Stomach (tissue), 9 donors: ENCODE results near the gene PGLYRP1. TPM values are rescaled to one million over a fixed set of nuclear protein-coding genes. Genes with fewer than 3 reads are reported as not detected.
A peak's percentile ranks its signal among the peaks of the same experiment; 100 is the strongest.

ENCODE experiments used
- DNase-seq, 2 donors: peaks; one replicate each; pipeline versions ENCODE4 v3.0.0 to v3.0.0-alpha.2; 2013 to 2019
- H3K27ac ChIP-seq, 5 donors: fragments of 200-600 bp in 4 of 5; sonication (generic) in 4 of 5; one replicate each; pipeline ENCODE4 v1.5.1; 2013 to 2019; ENCODE audit warnings: mild to moderate bottlenecking in 1 of 5, moderate library complexity in 1 of 5
- H3K27me3 ChIP-seq, 3 donors: fragments of 200-600 bp; sonication (generic); one replicate each; pipeline ENCODE4 v1.5.1; 2017 to 2019; ENCODE audit warnings: mixed run types in 1 of 3
- H3K36me3 ChIP-seq, 4 donors: fragments of 200-600 bp; sonication (generic); 1 replicate in 3 of 4; 2 replicates in 1 of 4; pipeline ENCODE4 v1.5.1; 2016 to 2019
- H3K4me1 ChIP-seq, 4 donors: fragments of 200-600 bp; sonication (generic); one replicate each; pipeline ENCODE4 v1.5.1; 2016 to 2019
- H3K4me3 ChIP-seq, 4 donors: fragments of 200-600 bp; sonication (generic) in 3 of 4; one replicate each; pipeline ENCODE4 v1.5.1; 2016 to 2019; ENCODE audit warnings: mild to moderate bottlenecking in 1 of 4
- H3K9me3 ChIP-seq, 4 donors: fragments of 200-600 bp; sonication (generic); one replicate each; pipeline ENCODE4 v1.5.1; 2016 to 2019
- CTCF ChIP-seq, 7 experiments: fragments of 450-650 bp in 4 of 7; fragments of 200-600 bp in 3 of 7; sonication (generic) in 3 of 7; IDR thresholded peaks; one replicate each; pipeline ENCODE4 v1.5.1; 2016 to 2019; ENCODE audit warnings: antibody characterized with exemption in 7 of 7, control low read depth in 2 of 7, mild to moderate bottlenecking in 1 of 7
- EP300 ChIP-seq: sonication (generic); formaldehyde crosslinking; IDR thresholded peaks from one replicate; pipeline ENCODE4 v1.6.1; 2017; ENCODE audit warnings: antibody characterized with exemption
- POLR2A ChIP-seq, 4 donors: fragments of 450-650 bp; IDR thresholded peaks; one replicate each; pipeline ENCODE4 v1.6.1; 2016; ENCODE audit warnings: antibody characterized with exemption in 4 of 4, control low read depth in 2 of 4, mild to moderate bottlenecking in 1 of 4, moderate library complexity in 1 of 4
- POLR2AphosphoS5 ChIP-seq, 3 donors: sonication (generic); formaldehyde crosslinking; IDR thresholded peaks; one replicate each; pipeline ENCODE4 v1.6.1; 2016; ENCODE audit warnings: antibody characterized with exemption in 3 of 3
- WGBS, 5 donors: extraction: QIAGEN DNeasy Blood & Tissue Kit in 3 of 5; methylation state at CpG; one replicate each; pipeline versions ENCODE4 v1.1.5 to v1.1.7; 2013 to 2018; 5-methylcytosine and 5-hydroxymethylcytosine counted together
- intact Hi-C: fragments of 100-400 bp; cut with DNase I; formaldehyde crosslinking; loops from one replicate; pipeline ENCODE4 v1.15.1; 2023; ENCODE audit warnings: low total_unique reads
- polyA plus RNA-seq, 3 donors: library from polyadenylated mRNA; stranded (reverse); fragments of 200-250 nt; gene quantifications; one replicate each; pipeline ENCODE4 v1.2.3, GENCODE V29; 2013
- total RNA-seq, 5 donors: library from RNA; depleted of rRNA; stranded (reverse); fragments of >200 nt; gene quantifications; one replicate each; pipeline versions ENCODE4 v1.1.0 to v1.2.3, GENCODE V29; 2014 to 2016
- donor health status: healthy with polysubstance abuse.
- donor health status: Bipolar disorder and iron deficiency.
- donor health status: healthy.

PGLYRP1 gene
- total and polyA plus RNA-seq, 8 donors = 0.56 to 3.5 TPM; not detected in 6

GRCh38 chr19:45976178-45976577, 46.7 kb downstream of the PGLYRP1 start:
- Histone ChIP-seq H3K4me3 (no peak overlapping the region), H3K27me3 (peaks cover 13 to 77% (median 51%) of the 10 kb centered on the region in 3 donors), H3K36me3 (no peaks in the 10 kb centered on the region), H3K9me3 (peaks cover 0 to 4% (median 0%) of the 10 kb centered on the region in 4 donors), H3K27ac (no peak overlapping the region), H3K4me1 (peaks cover 0 to 20% (median 9%) of the 10 kb centered on the region in 4 donors)
- WGBS, 5 donors = 36 to 69% (median 43%) methylated on average over 4 to 14 of the region's 14 CpGs
- TF ChIP-seq POLR2AphosphoS5 (IDR thresholded peaks at IDR 0.05) (no peak), EP300 (no peak), CTCF (IDR thresholded peaks at IDR 0.05) (no peak), POLR2A (IDR thresholded peaks at IDR 0.05) (no peak)
- peak in 1 of 2 donors; percentile 65 for DNase-seq
- intact Hi-C loops = no loop called here

GRCh38 chr19:45975306-45976070, 47.4 kb downstream of the PGLYRP1 start:
- Histone ChIP-seq H3K9me3 (peaks cover 0 to 4% (median 0%) of the 10 kb centered on the region in 4 donors), H3K36me3 (no peaks in the 10 kb centered on the region), H3K27me3 (peaks cover 13 to 83% (median 54%) of the 10 kb centered on the region in 3 donors), H3K4me3 (no peak overlapping the region), H3K27ac (no peak overlapping the region), H3K4me1 (peaks cover 0 to 20% (median 9%) of the 10 kb centered on the region in 4 donors)
- no peak for DNase-seq
- 60 to 71% (median 68%) methylated on average over 11 of the region's 11 CpGs for WGBS, 5 donors
- TF ChIP-seq CTCF (IDR thresholded peaks at IDR 0.05) (no peak), EP300 (no peak), POLR2A (IDR thresholded peaks at IDR 0.05) (no peak), POLR2AphosphoS5 (IDR thresholded peaks at IDR 0.05) (no peak)
- intact Hi-C loops = no loop called here

- Histone ChIP-seq H3K4me1 (peaks cover 0 to 20% (median 9%) of the 10 kb centered on the region in 4 donors), H3K36me3 (no peaks in the 10 kb centered on the region), H3K4me3 (peak within 1 kb of the TSS; percentile 21 to 41 (median 36)), H3K9me3 (peaks cover 0 to 4% (median 0%) of the 10 kb centered on the region in 4 donors), H3K27ac (peak within 1 kb of the TSS; percentile 41 to 66 (median 53)), H3K27me3 (peaks cover 13 to 89% (median 54%) of the 10 kb centered on the region in 3 donors)
- WGBS, 5 donors = 6 to 11% (median 9%) methylated on average over 20 to 55 of the region's 58 CpGs
- TF ChIP-seq POLR2A (IDR thresholded peaks at IDR 0.05) (no peak), POLR2AphosphoS5 (IDR thresholded peaks at IDR 0.05) (no peak), CTCF (IDR thresholded peaks at IDR 0.05) (no peak), EP300 (no peak)
- DNase-seq = peak; percentile 36 to 86
- intact Hi-C loops = no loop called here
These were observed 49.1 kb downstream of the PGLYRP1 start, which contains the start of gene NOVA2 for GRCh38 chr19:45973553-45974338. NOVA2 (minus strand) TSS chr19:45973865; CDS start chr19:45973351, 514 bp downstream.

GRCh38 chr19:45972947-45973540, 49.8 kb downstream of the PGLYRP1 start:
- Histone ChIP-seq H3K9me3 (peaks cover 0 to 4% (median 0%) of the 10 kb centered on the region in 4 donors), H3K4me1 (peaks cover 0 to 20% (median 9%) of the 10 kb centered on the region in 4 donors), H3K36me3 (no peaks in the 10 kb centered on the region), H3K27ac (peak overlapping the region in 3 of 5 donors; percentile 42 to 55 (median 54)), H3K27me3 (peaks cover 13 to 96% (median 54%) of the 10 kb centered on the region in 3 donors), H3K4me3 (peak overlapping the region; percentile 21 to 41 (median 34))
- peak in 1 of 2 donors; percentile 38 for DNase-seq
- TF ChIP-seq POLR2A (IDR thresholded peaks at IDR 0.05) (no peak), EP300 (no peak), POLR2AphosphoS5 (IDR thresholded peaks at IDR 0.05) (no peak)
- 3 to 9% (median 3%) methylated on average over 4 to 49 of the region's 54 CpGs for WGBS, 5 donors
- intact Hi-C loops = no loop called here
